ENCODE results near the gene EMCN. TPM values are rescaled to one million over a fixed set of nuclear protein-coding genes. Genes with fewer than 3 reads are reported as not detected.

The EMCN gene
- total and polyA plus RNA-seq, 10 of the 15 experiments (the other 5 are each of a cell fraction or from before 2014, with no cell fraction given) = not detected

GRCh38 chr4:100469555-100469954, 48.3 kb downstream of the EMCN start:
- ChIA-PET POLR2A (no interaction called here), CTCF (interaction anchor here (1.4 kb wide), 1 partner anchor 373 kb away, joined by 3 read pairs; no protein-coding TSS in a partner anchor), SMC1A (ENCODE audit: uncharacterized antibody, unreplicated experiment) (interaction anchor here (1.6 kb wide), 1 partner anchor 32 kb away, joined by 3 read pairs; no protein-coding TSS in a partner anchor), RAD21 (ENCODE audit: unreplicated experiment) (no interaction called here)
- Histone ChIP-seq H3K4me2 (ENCODE audit: control insufficient read depth, insufficient read depth) (no peak overlapping the region), H3K79me2 (ENCODE audit: control insufficient read depth, insufficient read depth, low read length) (no peaks in the 10 kb centered on the region), H3K4me3 (no peak overlapping the region), H3K9me3 (replicated peaks; ENCODE audit: control insufficient read depth, insufficient read depth, low read length) (no peaks in the 10 kb centered on the region), H3K36me3 (ENCODE audit: control insufficient read depth in 2 of 2, insufficient read depth in 2 of 2, low read length in 1 of 2) (no peaks in the 10 kb centered on the region), H3K27ac (ENCODE audit: control insufficient read depth, insufficient read depth) (no peak overlapping the region), H3K4me1 (ENCODE audit: control insufficient read depth, insufficient read depth, low read length) (no peaks in the 10 kb centered on the region), H2AFZ (ENCODE audit: control insufficient read depth, low read depth, low read length) (no peak overlapping the region), H3K27me3 (replicated peaks in 1 of 2; ENCODE audit: control insufficient read depth in 2 of 2, insufficient read depth in 2 of 2, low read length in 1 of 2) (no peaks in the 10 kb centered on the region), H3K9ac (ENCODE audit: control insufficient read depth, insufficient read depth, low read length) (no peak overlapping the region), H4K20me1 (ENCODE audit: control insufficient read depth, insufficient read depth) (no peaks in the 10 kb centered on the region)
- no CpG with 5 or more reads among the region's 1 CpG for WGBS (ENCODE audit: insufficient coverage, insufficient replicate concordance, low lambda C conversion rate, missing lambda C conversion rate)
- DNase-seq (ENCODE audit: low read depth, low spot score) (no peak), FAIRE-seq (no peak), ATAC-seq (no peak)
- no TSS peak for BruUV-seq (replicated peaks)
- in situ Hi-C loops (cut with MboI) (no loop called here), intact Hi-C loops (cut with micrococcal nuclease; ENCODE audit: unreplicated experiment) (no loop called here)
- no peak for TF ChIP-seq BHLHE40 (IDR thresholded peaks at IDR 0.05; ENCODE audit: borderline replicate concordance in 1 of 2, low read depth in 2 of 2, low read length in 1 of 2)
- no peak for TF ChIP-seq ASH2L (IDR thresholded peaks at IDR 0.05; ENCODE audit: borderline replicate concordance, low read depth)
- no peak for TF ChIP-seq NR2F1 (conservative IDR thresholded peaks at IDR 0.05)
- TF ChIP-seq PAX8 (IDR thresholded peaks at IDR 0.05) = no peak
- TF ChIP-seq IRF4 (IDR thresholded peaks at IDR 0.05; ENCODE audit: low read depth, low read length) = no peak
- TF ChIP-seq NFYB (IDR thresholded peaks at IDR 0.05; ENCODE audit: insufficient read depth, low read depth, low read length) = no peak
- no peak for TF ChIP-seq SUPT20H (IDR thresholded peaks at IDR 0.05; ENCODE audit: borderline replicate concordance, control insufficient read depth, low read depth, low read length)
- no peak for TF ChIP-seq BMI1 (IDR thresholded peaks at IDR 0.05; ENCODE audit: borderline replicate concordance)
- TF ChIP-seq PBX3 (IDR thresholded peaks at IDR 0.05; ENCODE audit: insufficient replicate concordance, low read depth, low read length) = no peak
- TF ChIP-seq ATF7 (IDR thresholded peaks at IDR 0.05; ENCODE audit: low read depth) = no peak
- no peak for TF ChIP-seq ZZZ3 (IDR thresholded peaks at IDR 0.05; ENCODE audit: control insufficient read depth, insufficient read length, low read depth)
- TF ChIP-seq ZBTB11 (CRISPR knock-in tag; IDR thresholded peaks at IDR 0.05) = no peak
- no peak for TF ChIP-seq E2F8 (IDR thresholded peaks at IDR 0.05; ENCODE audit: low read depth, partially characterized antibody)
- TF ChIP-seq CBX3 (IDR thresholded peaks at IDR 0.05; ENCODE audit: borderline replicate concordance, low read depth) = no peak
- no peak for TF ChIP-seq SREBF1 (IDR thresholded peaks at IDR 0.05; ENCODE audit: low read length)
- no peak for TF ChIP-seq YY1 (IDR thresholded peaks at IDR 0.05; ENCODE audit: low read depth, low read length)
- TF ChIP-seq ZSCAN29 (IDR thresholded peaks at IDR 0.05) = no peak
- TF ChIP-seq ZNF274 (IDR thresholded peaks at IDR 0.05; ENCODE audit: insufficient read depth, insufficient read length) = no peak
- no peak for TF ChIP-seq STAT1 (conservative IDR thresholded peaks at IDR 0.05)
